Measurements from ENCODE around the gene PRKG2.

PRKG2 gene

GRCh38 chr4:81149976-81150375 is 65.0 kb downstream of the PRKG2 start:
- Histone ChIP-seq H3K9ac (ENCODE audit: low read depth, low read length) (no peak overlapping the region), H3K27me3 (ENCODE audit: control insufficient read depth, insufficient read depth, low read length) (no peaks in the 10 kb centered on the region), H3K36me3 (ENCODE audit: control insufficient read depth, insufficient read depth, low read length) (no peaks in the 10 kb centered on the region), H3K4me3 (ENCODE audit: low read depth, low read length) (no peak overlapping the region), H3K4me1 (ENCODE audit: control insufficient read depth, insufficient read depth, low read length) (peaks cover 3% of the 10 kb centered on the region), H3K9me3 (ENCODE audit: control insufficient read depth, insufficient read depth, low read length) (no peaks in the 10 kb centered on the region)

- no peak overlapping the region for H3K9ac ChIP-seq (ENCODE audit: low read depth, low read length)
- H3K9me3 ChIP-seq (ENCODE audit: control insufficient read depth, insufficient read depth, low read length) = no peaks in the 10 kb centered on the region
- peaks cover 3% of the 10 kb centered on the region for H3K4me1 ChIP-seq (ENCODE audit: control insufficient read depth, insufficient read depth, low read length)
- H3K36me3 ChIP-seq (ENCODE audit: control insufficient read depth, insufficient read depth, low read length) = no peaks in the 10 kb centered on the region
- no peak overlapping the region for H3K4me3 ChIP-seq (ENCODE audit: low read depth, low read length)
- no peaks in the 10 kb centered on the region for H3K27me3 ChIP-seq (ENCODE audit: control insufficient read depth, insufficient read depth, low read length)
These were observed 66.4 kb downstream of the PRKG2 start for GRCh38 chr4:81148576-81148975.

DNA sequence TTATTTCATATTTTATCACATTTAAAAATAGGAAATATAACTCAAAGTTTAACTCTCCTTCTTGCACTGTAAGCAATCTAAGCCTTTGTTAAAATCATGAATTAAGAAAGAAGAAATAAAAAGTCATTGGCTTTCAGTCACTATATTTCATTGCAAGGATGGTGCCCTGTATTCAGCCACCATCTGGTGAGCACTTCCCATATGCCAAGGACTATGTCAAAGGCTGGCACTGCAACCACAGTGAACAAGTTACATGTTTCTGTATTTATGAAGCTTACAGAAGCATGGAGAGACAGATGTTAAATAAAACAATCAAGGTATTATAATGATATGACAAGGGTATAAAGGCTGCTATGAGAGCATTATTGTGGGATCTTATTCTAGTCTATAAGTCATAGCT is 68.6 kb downstream of the PRKG2 start:
- Histone ChIP-seq H3K9me3 (ENCODE audit: control insufficient read depth, insufficient read depth, low read length) (no peaks in the 10 kb centered on the region), H3K9ac (ENCODE audit: low read depth, low read length) (no peak overlapping the region), H3K4me3 (ENCODE audit: low read depth, low read length) (no peak overlapping the region), H3K4me1 (ENCODE audit: control insufficient read depth, insufficient read depth, low read length) (no peaks in the 10 kb centered on the region), H3K27me3 (ENCODE audit: control insufficient read depth, insufficient read depth, low read length) (no peaks in the 10 kb centered on the region), H3K36me3 (ENCODE audit: control insufficient read depth, insufficient read depth, low read length) (no peaks in the 10 kb centered on the region)

DNA sequence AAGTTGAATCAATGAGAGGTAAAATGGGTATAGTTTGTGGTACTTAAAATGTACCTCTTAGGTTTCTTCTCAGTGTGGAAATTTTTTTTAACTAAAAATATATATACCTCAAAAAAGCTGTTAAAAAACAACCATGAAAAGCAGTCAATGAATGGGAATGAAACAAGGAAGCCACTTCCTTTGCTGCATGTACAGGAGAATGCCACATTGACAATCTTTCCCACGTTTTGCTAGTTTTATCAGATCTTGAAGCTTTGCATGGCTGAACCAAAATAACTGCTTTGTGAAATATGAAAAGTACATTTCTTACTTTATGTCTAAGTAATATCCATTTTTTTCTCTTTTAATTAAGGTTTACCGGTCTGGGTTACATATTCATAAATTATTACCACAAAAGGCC is 71.8 kb downstream of the PRKG2 start:
- H3K4me1 ChIP-seq (ENCODE audit: control insufficient read depth, insufficient read depth, low read length) = no peaks in the 10 kb centered on the region
- H3K9ac ChIP-seq (ENCODE audit: low read depth, low read length) = no peak overlapping the region
- no peaks in the 10 kb centered on the region for H3K9me3 ChIP-seq (ENCODE audit: control insufficient read depth, insufficient read depth, low read length)
- no peak overlapping the region for H3K4me3 ChIP-seq (ENCODE audit: low read depth, low read length)
- H3K36me3 ChIP-seq (ENCODE audit: control insufficient read depth, insufficient read depth, low read length) = no peaks in the 10 kb centered on the region
- no peaks in the 10 kb centered on the region for H3K27me3 ChIP-seq (ENCODE audit: control insufficient read depth, insufficient read depth, low read length)

DNA sequence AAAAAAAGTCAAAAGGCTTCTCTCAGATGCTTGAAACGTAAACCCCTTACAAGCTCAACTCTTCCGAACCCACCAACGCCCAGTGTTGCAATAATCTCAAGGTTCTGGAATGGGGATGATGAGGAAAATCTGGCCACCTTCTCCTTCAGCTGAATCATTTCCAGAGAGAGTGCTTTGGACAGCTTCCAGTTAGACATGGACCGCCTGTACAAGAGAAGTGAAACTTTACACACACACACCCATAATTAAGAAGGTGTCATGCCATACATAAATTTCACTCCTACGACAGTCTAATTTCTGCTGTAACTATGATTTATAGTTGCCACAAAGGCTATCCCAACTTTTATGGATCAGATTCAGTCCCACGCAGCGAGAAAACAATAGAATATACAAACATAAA is 72.3 kb downstream of the PRKG2 start:
- peaks cover 3% of the 10 kb centered on the region for H3K4me1 ChIP-seq (ENCODE audit: control insufficient read depth, insufficient read depth, low read length)
- H3K4me3 ChIP-seq (ENCODE audit: low read depth, low read length) = no peak overlapping the region
- H3K9ac ChIP-seq (ENCODE audit: low read depth, low read length) = no peak overlapping the region
- H3K36me3 ChIP-seq (ENCODE audit: control insufficient read depth, insufficient read depth, low read length) = no peaks in the 10 kb centered on the region
- no peaks in the 10 kb centered on the region for H3K9me3 ChIP-seq (ENCODE audit: control insufficient read depth, insufficient read depth, low read length)
- no peaks in the 10 kb centered on the region for H3K27me3 ChIP-seq (ENCODE audit: control insufficient read depth, insufficient read depth, low read length)

GRCh38 chr4:81137894-81138293 is 77.1 kb downstream of the PRKG2 start:
- peaks cover 13% of the 10 kb centered on the region for H3K4me1 ChIP-seq (ENCODE audit: control insufficient read depth, insufficient read depth, low read length)
- peak overlapping the region; percentile 54 for H3K9ac ChIP-seq (ENCODE audit: low read depth, low read length)
- H3K27me3 ChIP-seq (ENCODE audit: control insufficient read depth, insufficient read depth, low read length) = no peaks in the 10 kb centered on the region
- H3K9me3 ChIP-seq (ENCODE audit: control insufficient read depth, insufficient read depth, low read length) = no peaks in the 10 kb centered on the region
- H3K4me3 ChIP-seq (ENCODE audit: low read depth, low read length) = no peak overlapping the region
- no peaks in the 10 kb centered on the region for H3K36me3 ChIP-seq (ENCODE audit: control insufficient read depth, insufficient read depth, low read length)

DNA sequence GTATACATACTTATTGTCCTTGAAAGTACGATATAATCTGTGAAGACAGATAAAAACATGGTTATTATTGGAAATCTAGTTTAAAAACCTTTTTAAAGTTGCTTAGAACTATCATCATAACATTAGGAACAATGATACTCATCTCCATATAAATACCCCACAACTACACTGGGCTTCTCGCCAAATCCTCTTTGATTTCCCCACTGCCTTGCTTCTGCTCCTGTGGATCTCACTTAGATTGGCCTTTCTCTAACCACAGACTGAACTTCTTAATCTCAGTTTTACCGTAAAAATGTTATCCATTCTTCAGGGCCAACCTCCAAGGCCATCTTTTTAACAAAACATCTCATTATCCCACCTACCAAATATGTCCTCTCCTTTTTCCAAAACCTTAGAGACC is 77.6 kb downstream of the PRKG2 start:
- Histone ChIP-seq H3K27me3 (ENCODE audit: control insufficient read depth, insufficient read depth, low read length) (no peaks in the 10 kb centered on the region), H3K9me3 (ENCODE audit: control insufficient read depth, insufficient read depth, low read length) (no peaks in the 10 kb centered on the region), H3K9ac (ENCODE audit: low read depth, low read length) (peak overlapping the region; percentile 54), H3K4me3 (ENCODE audit: low read depth, low read length) (no peak overlapping the region), H3K4me1 (ENCODE audit: control insufficient read depth, insufficient read depth, low read length) (peaks cover 13% of the 10 kb centered on the region), H3K36me3 (ENCODE audit: control insufficient read depth, insufficient read depth, low read length) (no peaks in the 10 kb centered on the region)

- H3K4me1 ChIP-seq (ENCODE audit: control insufficient read depth, insufficient read depth, low read length) = peaks cover 13% of the 10 kb centered on the region
- H3K36me3 ChIP-seq (ENCODE audit: control insufficient read depth, insufficient read depth, low read length) = no peaks in the 10 kb centered on the region
- H3K9me3 ChIP-seq (ENCODE audit: control insufficient read depth, insufficient read depth, low read length) = no peaks in the 10 kb centered on the region
- no peaks in the 10 kb centered on the region for H3K27me3 ChIP-seq (ENCODE audit: control insufficient read depth, insufficient read depth, low read length)
- no peak overlapping the region for H3K4me3 ChIP-seq (ENCODE audit: low read depth, low read length)
- no peak overlapping the region for H3K9ac ChIP-seq (ENCODE audit: low read depth, low read length)
These were observed 78.7 kb downstream of the PRKG2 start for GRCh38 chr4:81136161-81136905.

- Histone ChIP-seq H3K27me3 (ENCODE audit: control insufficient read depth, insufficient read depth, low read length) (no peaks in the 10 kb centered on the region), H3K36me3 (ENCODE audit: control insufficient read depth, insufficient read depth, low read length) (no peaks in the 10 kb centered on the region), H3K9ac (ENCODE audit: low read depth, low read length) (no peak overlapping the region), H3K9me3 (ENCODE audit: control insufficient read depth, insufficient read depth, low read length) (no peaks in the 10 kb centered on the region), H3K4me1 (ENCODE audit: control insufficient read depth, insufficient read depth, low read length) (peaks cover 15% of the 10 kb centered on the region), H3K4me3 (ENCODE audit: low read depth, low read length) (no peak overlapping the region)
These were observed 79.5 kb downstream of the PRKG2 start for GRCh38 chr4:81135501-81135900.

DNA sequence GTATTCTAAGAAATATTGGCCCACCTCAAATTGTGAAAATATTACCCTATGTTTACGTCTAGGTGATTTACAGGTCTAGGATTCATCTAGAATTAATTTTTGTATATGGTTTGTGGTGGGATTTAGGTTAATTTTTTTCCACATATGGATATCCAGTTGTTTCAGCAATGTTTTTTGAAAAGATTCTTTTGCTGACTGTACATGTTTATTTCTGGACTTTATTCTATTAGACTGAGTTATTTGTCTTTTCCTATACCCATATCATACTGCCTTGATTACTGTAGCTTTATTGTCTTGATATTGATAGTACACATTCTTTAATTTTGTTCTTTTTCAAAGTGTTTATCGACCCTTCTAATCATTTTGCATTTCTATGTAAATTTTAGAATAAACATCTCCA is 83.5 kb downstream of the PRKG2 start:
- no peaks in the 10 kb centered on the region for H3K9me3 ChIP-seq (ENCODE audit: control insufficient read depth, insufficient read depth, low read length)
- H3K36me3 ChIP-seq (ENCODE audit: control insufficient read depth, insufficient read depth, low read length) = no peaks in the 10 kb centered on the region
- no peak overlapping the region for H3K9ac ChIP-seq (ENCODE audit: low read depth, low read length)
- no peak overlapping the region for H3K4me3 ChIP-seq (ENCODE audit: low read depth, low read length)
- no peaks in the 10 kb centered on the region for H3K27me3 ChIP-seq (ENCODE audit: control insufficient read depth, insufficient read depth, low read length)
- peaks cover 2% of the 10 kb centered on the region for H3K4me1 ChIP-seq (ENCODE audit: control insufficient read depth, insufficient read depth, low read length)

DNA sequence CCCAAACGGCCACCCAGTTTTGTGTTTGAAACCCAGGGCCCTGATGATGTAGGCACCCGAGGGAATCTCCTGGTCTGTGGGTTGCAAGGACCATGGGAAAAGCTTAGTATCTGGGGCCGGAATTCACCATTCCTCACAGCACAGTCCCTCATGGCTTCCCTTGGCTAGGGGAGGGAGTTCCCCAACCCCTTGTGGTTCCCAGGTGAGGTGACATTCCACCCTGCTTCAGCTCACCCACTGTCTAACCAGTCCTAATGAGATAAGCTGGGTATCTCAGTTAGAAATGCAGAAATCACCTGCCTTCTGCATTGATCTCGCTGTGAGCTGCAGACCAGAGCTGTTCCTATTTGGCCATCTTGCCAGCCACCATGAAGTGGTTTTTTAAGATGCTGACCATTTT is 84.0 kb downstream of the PRKG2 start:
- no peaks in the 10 kb centered on the region for H3K36me3 ChIP-seq (ENCODE audit: control insufficient read depth, insufficient read depth, low read length)
- H3K27me3 ChIP-seq (ENCODE audit: control insufficient read depth, insufficient read depth, low read length) = no peaks in the 10 kb centered on the region
- H3K9ac ChIP-seq (ENCODE audit: low read depth, low read length) = no peak overlapping the region
- H3K4me3 ChIP-seq (ENCODE audit: low read depth, low read length) = no peak overlapping the region
- H3K4me1 ChIP-seq (ENCODE audit: control insufficient read depth, insufficient read depth, low read length) = peaks cover 2% of the 10 kb centered on the region
- no peaks in the 10 kb centered on the region for H3K9me3 ChIP-seq (ENCODE audit: control insufficient read depth, insufficient read depth, low read length)

GRCh38 chr4:81130569-81130968 is 84.5 kb downstream of the PRKG2 start:
- H3K36me3 ChIP-seq (ENCODE audit: control insufficient read depth, insufficient read depth, low read length) = no peaks in the 10 kb centered on the region
- no peaks in the 10 kb centered on the region for H3K27me3 ChIP-seq (ENCODE audit: control insufficient read depth, insufficient read depth, low read length)
- peaks cover 2% of the 10 kb centered on the region for H3K4me1 ChIP-seq (ENCODE audit: control insufficient read depth, insufficient read depth, low read length)
- peak overlapping the region; percentile 24 for H3K9ac ChIP-seq (ENCODE audit: low read depth, low read length)
- no peaks in the 10 kb centered on the region for H3K9me3 ChIP-seq (ENCODE audit: control insufficient read depth, insufficient read depth, low read length)
- H3K4me3 ChIP-seq (ENCODE audit: low read depth, low read length) = no peak overlapping the region
